GM23338 (cell line): ENCODE results near the gene ANXA6.

Experiments used
- CREB1 ChIP-seq: fragments of 250-450 bp; sonication (Bioruptor Pico); IDR thresholded peaks from 2 replicates; pipeline ENCODE4 v1.5.0; 2020; ENCODE audit warnings: low read depth, mild to moderate bottlenecking, moderate library complexity
- EZH2 ChIP-seq: fragments of 200-600 bp; sonication (generic); IDR thresholded peaks from one replicate; pipeline ENCODE4 v1.8.0; 2017; ENCODE audit warnings: antibody characterized with exemption, mild to moderate bottlenecking, low read depth; ENCODE audit not compliant: unreplicated experiment
- EZH2phosphoT487 ChIP-seq: fragments of 200-600 bp; sonication (generic); IDR thresholded peaks from one replicate; pipeline ENCODE4 v1.8.1; 2018; ENCODE audit warnings: antibody characterized with exemption; ENCODE audit not compliant: unreplicated experiment
- JUNB ChIP-seq: IDR thresholded peaks from one replicate; pipeline ENCODE4 v1.6.1; 2016; ENCODE audit warnings: antibody characterized with exemption; ENCODE audit not compliant: unreplicated experiment
- POLR2AphosphoS5 ChIP-seq: IDR thresholded peaks from 2 replicates; pipeline ENCODE4 v1.6.1; 2016; ENCODE audit warnings: antibody characterized with exemption, low read depth
- STAT1 ChIP-seq: IDR thresholded peaks from one replicate; pipeline ENCODE4 v1.6.1; 2016; ENCODE audit warnings: antibody characterized with exemption; ENCODE audit not compliant: unreplicated experiment
- ZNF114 ChIP-seq: fragments of 250-450 bp; sonication (Bioruptor Pico); IDR thresholded peaks from 2 replicates; pipeline ENCODE4 v1.5.0; 2020; ENCODE audit warnings: mild to moderate bottlenecking, moderate library complexity
- ZNF331 ChIP-seq: fragments of 250-450 bp; sonication (Bioruptor Pico); IDR thresholded peaks from 2 replicates; pipeline ENCODE4 v1.5.0; 2020; ENCODE audit warnings: low read depth, mild to moderate bottlenecking, moderate library complexity
- TF ChIP-seq, protein P1 (sequence below), 2 experiments: fragments of 200-600 bp in 1 of 2; sonication (generic) in 1 of 2; conservative IDR thresholded peaks; 2 replicates each; pipeline versions ENCODE4 v1.5.1 to v1.6.1; 2016 to 2017; ENCODE audit warnings: antibody characterized with exemption in 2 of 2, low read depth in 2 of 2, mild to moderate bottlenecking in 2 of 2, moderate library complexity in 1 of 2
- TF ChIP-seq, protein P2 (sequence below): IDR thresholded peaks from 2 replicates; pipeline ENCODE4 v1.6.1; 2016; ENCODE audit warnings: antibody characterized with exemption
- TF ChIP-seq, protein P3 (sequence below): IDR thresholded peaks from one replicate; pipeline ENCODE4 v1.6.1; 2018; ENCODE audit warnings: antibody characterized with exemption; ENCODE audit not compliant: unreplicated experiment

- TF ChIP-seq POLR2AphosphoS5 (no peak), EZH2phosphoT487 (no peak), EZH2 (no peak), CREB1 (CRISPR knock-in tag) (no peak), JUNB (no peak), ZNF331 (no peak), ZNF114 (CRISPR knock-in tag) (no peak), STAT1 (no peak)
- TF ChIP-seq, protein P1, sequence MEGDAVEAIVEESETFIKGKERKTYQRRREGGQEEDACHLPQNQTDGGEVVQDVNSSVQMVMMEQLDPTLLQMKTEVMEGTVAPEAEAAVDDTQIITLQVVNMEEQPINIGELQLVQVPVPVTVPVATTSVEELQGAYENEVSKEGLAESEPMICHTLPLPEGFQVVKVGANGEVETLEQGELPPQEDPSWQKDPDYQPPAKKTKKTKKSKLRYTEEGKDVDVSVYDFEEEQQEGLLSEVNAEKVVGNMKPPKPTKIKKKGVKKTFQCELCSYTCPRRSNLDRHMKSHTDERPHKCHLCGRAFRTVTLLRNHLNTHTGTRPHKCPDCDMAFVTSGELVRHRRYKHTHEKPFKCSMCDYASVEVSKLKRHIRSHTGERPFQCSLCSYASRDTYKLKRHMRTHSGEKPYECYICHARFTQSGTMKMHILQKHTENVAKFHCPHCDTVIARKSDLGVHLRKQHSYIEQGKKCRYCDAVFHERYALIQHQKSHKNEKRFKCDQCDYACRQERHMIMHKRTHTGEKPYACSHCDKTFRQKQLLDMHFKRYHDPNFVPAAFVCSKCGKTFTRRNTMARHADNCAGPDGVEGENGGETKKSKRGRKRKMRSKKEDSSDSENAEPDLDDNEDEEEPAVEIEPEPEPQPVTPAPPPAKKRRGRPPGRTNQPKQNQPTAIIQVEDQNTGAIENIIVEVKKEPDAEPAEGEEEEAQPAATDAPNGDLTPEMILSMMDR (conservative IDR thresholded peaks at IDR 0.05; ENCODE audit: low read depth in 2 of 2), result no peak
- TF ChIP-seq, protein P2, sequence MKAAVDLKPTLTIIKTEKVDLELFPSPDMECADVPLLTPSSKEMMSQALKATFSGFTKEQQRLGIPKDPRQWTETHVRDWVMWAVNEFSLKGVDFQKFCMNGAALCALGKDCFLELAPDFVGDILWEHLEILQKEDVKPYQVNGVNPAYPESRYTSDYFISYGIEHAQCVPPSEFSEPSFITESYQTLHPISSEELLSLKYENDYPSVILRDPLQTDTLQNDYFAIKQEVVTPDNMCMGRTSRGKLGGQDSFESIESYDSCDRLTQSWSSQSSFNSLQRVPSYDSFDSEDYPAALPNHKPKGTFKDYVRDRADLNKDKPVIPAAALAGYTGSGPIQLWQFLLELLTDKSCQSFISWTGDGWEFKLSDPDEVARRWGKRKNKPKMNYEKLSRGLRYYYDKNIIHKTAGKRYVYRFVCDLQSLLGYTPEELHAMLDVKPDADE, result no peak
- TF ChIP-seq, protein P3, sequence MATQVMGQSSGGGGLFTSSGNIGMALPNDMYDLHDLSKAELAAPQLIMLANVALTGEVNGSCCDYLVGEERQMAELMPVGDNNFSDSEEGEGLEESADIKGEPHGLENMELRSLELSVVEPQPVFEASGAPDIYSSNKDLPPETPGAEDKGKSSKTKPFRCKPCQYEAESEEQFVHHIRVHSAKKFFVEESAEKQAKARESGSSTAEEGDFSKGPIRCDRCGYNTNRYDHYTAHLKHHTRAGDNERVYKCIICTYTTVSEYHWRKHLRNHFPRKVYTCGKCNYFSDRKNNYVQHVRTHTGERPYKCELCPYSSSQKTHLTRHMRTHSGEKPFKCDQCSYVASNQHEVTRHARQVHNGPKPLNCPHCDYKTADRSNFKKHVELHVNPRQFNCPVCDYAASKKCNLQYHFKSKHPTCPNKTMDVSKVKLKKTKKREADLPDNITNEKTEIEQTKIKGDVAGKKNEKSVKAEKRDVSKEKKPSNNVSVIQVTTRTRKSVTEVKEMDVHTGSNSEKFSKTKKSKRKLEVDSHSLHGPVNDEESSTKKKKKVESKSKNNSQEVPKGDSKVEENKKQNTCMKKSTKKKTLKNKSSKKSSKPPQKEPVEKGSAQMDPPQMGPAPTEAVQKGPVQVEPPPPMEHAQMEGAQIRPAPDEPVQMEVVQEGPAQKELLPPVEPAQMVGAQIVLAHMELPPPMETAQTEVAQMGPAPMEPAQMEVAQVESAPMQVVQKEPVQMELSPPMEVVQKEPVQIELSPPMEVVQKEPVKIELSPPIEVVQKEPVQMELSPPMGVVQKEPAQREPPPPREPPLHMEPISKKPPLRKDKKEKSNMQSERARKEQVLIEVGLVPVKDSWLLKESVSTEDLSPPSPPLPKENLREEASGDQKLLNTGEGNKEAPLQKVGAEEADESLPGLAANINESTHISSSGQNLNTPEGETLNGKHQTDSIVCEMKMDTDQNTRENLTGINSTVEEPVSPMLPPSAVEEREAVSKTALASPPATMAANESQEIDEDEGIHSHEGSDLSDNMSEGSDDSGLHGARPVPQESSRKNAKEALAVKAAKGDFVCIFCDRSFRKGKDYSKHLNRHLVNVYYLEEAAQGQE, result no peak
Observed at GRCh38 chr5:151097820-151098767, 59.5 kb downstream of the ANXA6 start.
